Pancreas (tissue), 10 donors: ENCODE results near the gene SWAP70. TPM values are rescaled to one million over a fixed set of nuclear protein-coding genes. Genes with fewer than 3 reads are reported as not detected.

ENCODE experiments used
- ATAC-seq, 4 donors: fragments of 200-7000 bp; cut with Tn5 transposase; one replicate each; pipeline versions ENCODE4 v1.8.0 to v1.9.1; 2020; ENCODE audit warnings: mild to moderate bottlenecking in 4 of 4, moderate library complexity in 4 of 4
- DNase-seq, 6 donors: peaks; one replicate each; pipeline ENCODE4 v3.0.0-alpha.2; 2020
- FAIRE-seq: peaks from 2 replicates; lab custom pipeline; 2012; peaks lifted over from hg19 to GRCh38; lab: Jason Lieb, UNC
- H3K27ac ChIP-seq, 4 donors: fragments of 200-600 bp; sonication (generic); 1 replicate in 3 of 4; 2 replicates in 1 of 4; pipeline versions ENCODE4 v1.5.0 to v1.8.0; 2020
- H3K27me3 ChIP-seq, 4 donors: fragments of 200-600 bp; one replicate each; pipeline ENCODE4 v1.8.0; 2021
- H3K36me3 ChIP-seq, 3 donors: fragments of 200-600 bp; sonication (generic) in 1 of 3; one replicate each; pipeline versions ENCODE4 v1.5.0 to v1.8.0; 2020 to 2021
- H3K4me1 ChIP-seq, 3 donors: fragments of 200-600 bp; one replicate each; pipeline ENCODE4 v1.8.0; 2021
- H3K4me3 ChIP-seq, 4 donors: fragments of 200-600 bp; sonication (generic) in 2 of 4; one replicate each; pipeline versions ENCODE4 v1.5.0 to v1.8.0; 2020 to 2021
- H3K9me3 ChIP-seq, 4 donors: fragments of 200-600 bp; one replicate each; pipeline ENCODE4 v1.8.0; 2021
- WGBS, 2 donors: extraction: QIAGEN DNeasy Blood & Tissue Kit; methylation state at CpG; one replicate each; pipeline ENCODE4 v1.1.7; 2013; 5-methylcytosine and 5-hydroxymethylcytosine counted together
- intact Hi-C, 3 donors: fragments of 100-400 bp; cut with DNase I; formaldehyde crosslinking; loops; one replicate each; pipeline versions ENCODE4 v1.11.1 to v1.14.2; 2022
- polyA plus RNA-seq, 2 donors: library from polyadenylated mRNA; stranded (reverse); fragments of 200-250 nt; gene quantifications; one replicate each; pipeline ENCODE4 v1.2.3, GENCODE V29; 2013
- total RNA-seq, 6 donors: library from RNA; stranded (reverse); fragmentation: NEBNext Ultra II Directional in 4 of 6; extraction: Animal tissue kit (Norgen Biotek cat#: 25700) in 4 of 6; gene quantifications; one replicate each; pipeline versions ENCODE4 v1.2.1 to v1.2.4, GENCODE V29; 2021 to 2023
- TF ChIP-seq, protein P1 (sequence below), 4 donors: fragments of 200-600 bp; sonication (generic) in 3 of 4; IDR thresholded peaks; one replicate each; pipeline versions ENCODE4 v1.5.0 to v1.8.0; 2021; ENCODE audit warnings: antibody characterized with exemption in 4 of 4
- donor health status: healthy with polysubstance abuse.
- donor health status: DM: no; HTN: no; CAD: no; lungs with moderate emphysema.
- donor health status: DM: no; HTN: no; CAD: no.
- donor health status: control.
- donor health status: control.
- donor health status: Bipolar disorder and iron deficiency.
- donor health status: DM: yes; HTN: yes; CAD: no.
- donor health status: DM: no; HTN: no; CAD: no.
- donor health status: DM: no; HTN: no; CAD: no.
- donor health status: DM: yes; HTN: yes; CAD: no.

Gene SWAP70
- total and polyA plus RNA-seq, 8 donors, result 4.8 to 22.3 (median 10.3) TPM

DNA sequence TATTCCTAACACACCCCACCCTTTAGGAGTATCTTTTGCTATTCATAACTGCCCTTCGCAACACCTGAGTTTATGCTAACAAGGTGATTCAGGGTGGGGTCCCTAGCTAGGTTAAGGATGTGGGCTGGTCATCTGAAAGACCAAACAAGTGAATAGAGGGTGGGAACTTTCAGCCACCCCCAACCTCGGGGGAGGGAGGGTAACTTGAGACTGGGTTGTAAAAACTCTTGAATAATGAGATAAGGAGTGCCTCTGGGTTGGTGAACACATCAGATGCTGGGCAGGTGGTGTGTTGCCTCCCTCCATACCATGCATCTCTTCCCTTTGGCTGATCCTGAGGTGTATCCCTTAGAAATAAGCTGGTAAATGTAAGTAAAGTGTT lies 111.5 kb downstream of the SWAP70 start:
- Histone ChIP-seq H3K27me3 (no peaks in the 10 kb centered on the region), H3K4me3 (no peak overlapping the region), H3K36me3 (peaks cover 0 to 7% (median 0%) of the 10 kb centered on the region in 3 donors), H3K4me1 (no peaks in the 10 kb centered on the region), H3K9me3 (no peaks in the 10 kb centered on the region), H3K27ac (no peak overlapping the region)
- DNase-seq, result no peak
- TF ChIP-seq, protein P1, sequence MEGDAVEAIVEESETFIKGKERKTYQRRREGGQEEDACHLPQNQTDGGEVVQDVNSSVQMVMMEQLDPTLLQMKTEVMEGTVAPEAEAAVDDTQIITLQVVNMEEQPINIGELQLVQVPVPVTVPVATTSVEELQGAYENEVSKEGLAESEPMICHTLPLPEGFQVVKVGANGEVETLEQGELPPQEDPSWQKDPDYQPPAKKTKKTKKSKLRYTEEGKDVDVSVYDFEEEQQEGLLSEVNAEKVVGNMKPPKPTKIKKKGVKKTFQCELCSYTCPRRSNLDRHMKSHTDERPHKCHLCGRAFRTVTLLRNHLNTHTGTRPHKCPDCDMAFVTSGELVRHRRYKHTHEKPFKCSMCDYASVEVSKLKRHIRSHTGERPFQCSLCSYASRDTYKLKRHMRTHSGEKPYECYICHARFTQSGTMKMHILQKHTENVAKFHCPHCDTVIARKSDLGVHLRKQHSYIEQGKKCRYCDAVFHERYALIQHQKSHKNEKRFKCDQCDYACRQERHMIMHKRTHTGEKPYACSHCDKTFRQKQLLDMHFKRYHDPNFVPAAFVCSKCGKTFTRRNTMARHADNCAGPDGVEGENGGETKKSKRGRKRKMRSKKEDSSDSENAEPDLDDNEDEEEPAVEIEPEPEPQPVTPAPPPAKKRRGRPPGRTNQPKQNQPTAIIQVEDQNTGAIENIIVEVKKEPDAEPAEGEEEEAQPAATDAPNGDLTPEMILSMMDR (IDR thresholded peaks at IDR 0.05), result no peak
- ATAC-seq, result no peak
- intact Hi-C loops, result no loop called here
- WGBS, 2 donors, result 22 to 49% methylated on average over 2 of the region's 2 CpGs
- FAIRE-seq, result no peak

DNA sequence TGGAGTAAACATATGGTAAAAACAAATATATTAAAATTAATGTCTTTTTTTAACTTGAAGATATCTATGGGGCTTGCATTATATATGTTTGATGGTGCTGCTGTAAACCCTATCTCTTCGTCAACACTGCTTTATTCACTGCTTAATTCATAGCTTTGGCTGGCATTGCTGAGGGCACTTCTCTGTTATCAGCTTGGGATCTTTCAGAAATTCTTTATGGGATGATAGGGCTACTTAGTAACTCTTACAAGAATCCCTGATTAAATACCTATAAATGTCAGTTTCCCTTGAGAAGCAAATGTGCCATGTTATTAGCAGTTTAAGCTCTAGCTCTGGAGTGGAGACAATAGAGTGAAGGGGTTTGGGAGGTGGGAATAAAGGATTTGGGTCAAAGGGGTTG lies 112.3 kb downstream of the SWAP70 start:
- H3K4me1 ChIP-seq, result no peaks in the 10 kb centered on the region
- ATAC-seq, result no peak
- no peak for DNase-seq
- H3K9me3 ChIP-seq, result no peaks in the 10 kb centered on the region
- H3K27me3 ChIP-seq, result no peaks in the 10 kb centered on the region
- FAIRE-seq, result no peak
- H3K27ac ChIP-seq, result no peak overlapping the region
- WGBS, 2 donors, result 100% methylated on average over 1 of the region's 1 CpG
- H3K36me3 ChIP-seq, result peaks cover 0 to 12% (median 0%) of the 10 kb centered on the region in 3 donors
- intact Hi-C loops, result no loop called here
- no peak overlapping the region for H3K4me3 ChIP-seq
- TF ChIP-seq, protein P1 (IDR thresholded peaks at IDR 0.05), result no peak

DNA sequence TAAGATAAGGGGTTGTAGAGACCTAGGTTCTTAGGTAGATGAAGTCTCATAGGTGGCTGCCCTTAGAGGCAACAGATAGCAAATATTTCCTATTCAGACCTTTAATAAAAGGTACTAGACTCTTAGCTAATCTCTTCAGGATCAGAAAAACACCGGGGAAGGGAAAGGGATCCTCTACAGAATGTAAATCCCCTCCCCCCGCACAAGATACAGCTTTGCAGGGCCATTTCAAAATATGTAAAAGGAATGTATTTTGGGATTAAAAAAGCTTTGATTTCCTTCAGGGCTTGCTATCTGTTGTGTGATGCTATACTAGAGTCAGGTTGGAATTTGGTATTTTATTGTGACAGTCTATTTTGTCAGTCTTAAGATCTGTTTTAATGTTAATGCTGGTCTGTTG lies 113.2 kb downstream of the SWAP70 start:
- Histone ChIP-seq H3K4me3 (no peak overlapping the region), H3K27me3 (no peaks in the 10 kb centered on the region), H3K4me1 (no peaks in the 10 kb centered on the region), H3K9me3 (no peaks in the 10 kb centered on the region), H3K27ac (no peak overlapping the region), H3K36me3 (peaks cover 0 to 14% (median 0%) of the 10 kb centered on the region in 3 donors)
- DNase-seq (no peak), ATAC-seq (no peak), FAIRE-seq (no peak)
- intact Hi-C loops, result no loop called here
- TF ChIP-seq, protein P1 (IDR thresholded peaks at IDR 0.05), result no peak
- WGBS, 2 donors, result 83 to 85% methylated on average over 2 of the region's 2 CpGs

DNA sequence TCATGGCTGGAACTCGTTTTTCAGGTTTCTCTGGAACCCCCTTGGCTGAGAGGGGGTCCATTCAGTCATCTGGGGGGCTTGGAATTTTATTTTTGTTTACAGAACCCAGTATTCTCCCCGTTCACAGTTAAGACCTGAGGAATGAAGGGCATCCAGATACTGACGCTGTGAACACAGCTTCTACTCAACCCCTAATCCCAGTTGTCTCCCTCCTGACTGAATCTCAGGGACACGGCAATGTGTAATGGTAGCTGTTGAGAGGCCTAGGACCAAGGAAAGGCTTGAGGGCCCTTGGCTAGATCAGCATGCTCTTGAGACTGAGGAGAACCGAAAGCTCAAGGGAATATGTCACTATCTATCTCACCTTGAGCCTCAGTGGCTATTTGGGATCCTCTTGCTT lies 113.6 kb downstream of the SWAP70 start:
- FAIRE-seq (no peak), ATAC-seq (no peak), DNase-seq (no peak)
- Histone ChIP-seq H3K36me3 (peaks cover 0 to 14% (median 0%) of the 10 kb centered on the region in 3 donors), H3K4me1 (no peaks in the 10 kb centered on the region), H3K4me3 (no peak overlapping the region), H3K27ac (no peak overlapping the region), H3K9me3 (no peaks in the 10 kb centered on the region), H3K27me3 (no peaks in the 10 kb centered on the region)
- TF ChIP-seq, protein P1 (IDR thresholded peaks at IDR 0.05), result no peak
- WGBS, 2 donors, result 87 to 92% methylated on average over 5 of the region's 5 CpGs
- intact Hi-C loops, result no loop called here

DNA sequence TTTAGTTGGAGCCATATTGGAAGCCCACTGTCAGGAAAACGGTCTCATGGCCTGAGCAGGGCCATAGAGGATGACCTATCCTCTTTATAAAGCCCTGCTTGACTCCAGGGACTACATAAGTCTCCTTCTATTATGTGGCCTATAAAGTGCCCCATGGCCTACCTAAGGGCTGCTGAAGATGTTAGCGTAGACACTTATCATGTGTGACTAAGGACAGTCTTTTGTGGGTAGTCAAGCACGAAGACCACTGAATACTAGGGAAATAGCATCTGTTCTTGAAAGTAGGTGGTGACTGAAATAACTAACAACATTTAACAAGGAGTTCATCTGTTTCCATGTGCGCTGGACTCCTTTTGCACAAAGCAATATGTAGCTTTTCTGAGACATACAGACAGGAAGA lies 117.1 kb downstream of the SWAP70 start:
- FAIRE-seq, result no peak
- peaks cover 0 to 18% (median 0%) of the 10 kb centered on the region in 3 donors for H3K36me3 ChIP-seq
- TF ChIP-seq, protein P1 (IDR thresholded peaks at IDR 0.05), result no peak
- DNase-seq, result no peak
- H3K9me3 ChIP-seq, result no peaks in the 10 kb centered on the region
- no peaks in the 10 kb centered on the region for H3K27me3 ChIP-seq
- intact Hi-C loops, result no loop called here
- no peak overlapping the region for H3K4me3 ChIP-seq
- 94 to 95% methylated on average over 4 of the region's 4 CpGs for WGBS, 2 donors
- H3K27ac ChIP-seq, result no peak overlapping the region
- no peaks in the 10 kb centered on the region for H3K4me1 ChIP-seq
- no peak for ATAC-seq
